Measurements from ENCODE around the gene NELFA.

The NELFA gene

GRCh38 chr4:1975880-1976279, 32.9 kb downstream of the NELFA start (continued):
- TF ChIP-seq ZBTB26 (tag by site-specific recombination; optimal IDR thresholded peaks at IDR 0.05) (no peak), ZNF48 (tag by site-specific recombination; IDR thresholded peaks at IDR 0.05) (no peak), CTCF (tag by site-specific recombination; IDR thresholded peaks at IDR 0.05) (no peak), ZSCAN5A (tag by site-specific recombination; IDR thresholded peaks at IDR 0.05) (no peak), PRDM1 (tag by site-specific recombination; IDR thresholded peaks at IDR 0.05) (no peak), ZNF140 (tag by site-specific recombination; IDR thresholded peaks at IDR 0.05) (no peak), KLF16 (tag by site-specific recombination; IDR thresholded peaks at IDR 0.05) (no peak), SCRT2 (tag by site-specific recombination; IDR thresholded peaks at IDR 0.05) (no peak)

- POLR2A ChIA-PET: no interaction called here
- CTCF ChIA-PET: no interaction called here
- TF ChIP-seq ZNF10 (tag by site-specific recombination; IDR thresholded peaks at IDR 0.05) (no peak), ZNF18 (tag by site-specific recombination; IDR thresholded peaks at IDR 0.05) (no peak), ZNF184 (tag by site-specific recombination; IDR thresholded peaks at IDR 0.05) (no peak), CTCF (tag by site-specific recombination; IDR thresholded peaks at IDR 0.05) (no peak), GLI2 (tag by site-specific recombination; IDR thresholded peaks at IDR 0.05; ENCODE audit: borderline replicate concordance, low read depth) (no peak), ZNF544 (tag by site-specific recombination; IDR thresholded peaks at IDR 0.05) (no peak), SCRT1 (tag by site-specific recombination; IDR thresholded peaks at IDR 0.05; ENCODE audit: borderline replicate concordance) (no peak), ZNF521 (tag by site-specific recombination; IDR thresholded peaks at IDR 0.05) (no peak), ZSCAN18 (tag by site-specific recombination; IDR thresholded peaks at IDR 0.05) (no peak)
- peaks cover 4 to 98% of the 10 kb centered on the region in 2 experiments; a peak in 2 of 3 replicates for H3K36me3 ChIP-seq (ENCODE audit: control insufficient read depth in 2 of 2, insufficient read depth in 1 of 2, low read length in 2 of 2)
- H3K4me3 ChIP-seq (ENCODE audit: low read depth, low read length): no peak overlapping the region
- no peak overlapping the region for H3K27ac ChIP-seq (ENCODE audit: extremely low read depth, low read depth, low read length)
- no peaks in the 10 kb centered on the region for H3K9me3 ChIP-seq (ENCODE audit: control insufficient read depth, insufficient read depth, low read depth, low read length)
- no peaks in the 10 kb centered on the region for H3K4me1 ChIP-seq (ENCODE audit: control insufficient read depth, insufficient read depth, low read length)
Measured at GRCh38 chr4:1975391-1975801, 33.4 kb downstream of the NELFA start.

All from HEK293 (cell line).